Peyer's patch (tissue), 4 donors: Measurements from ENCODE around the gene TM4SF5.

ENCODE experiments used
- POLR2A ChIP-seq, 2 donors: fragments of 450-650 bp; IDR thresholded peaks; one replicate each; pipeline ENCODE4 v1.5.1; 2017; ENCODE audit warnings: antibody characterized with exemption in 2 of 2, mild to moderate bottlenecking in 2 of 2, moderate library complexity in 2 of 2
- TF ChIP-seq, protein P1 (sequence below), 6 experiments: fragments of 450-650 bp in 4 of 6; fragments of 200-600 bp in 2 of 6; sonication (generic) in 1 of 6; IDR thresholded peaks; one replicate each; pipeline ENCODE4 v1.5.1; 2017 to 2019; ENCODE audit warnings: antibody characterized with exemption in 6 of 6, mild to moderate bottlenecking in 3 of 6, moderate library complexity in 1 of 6

DNA sequence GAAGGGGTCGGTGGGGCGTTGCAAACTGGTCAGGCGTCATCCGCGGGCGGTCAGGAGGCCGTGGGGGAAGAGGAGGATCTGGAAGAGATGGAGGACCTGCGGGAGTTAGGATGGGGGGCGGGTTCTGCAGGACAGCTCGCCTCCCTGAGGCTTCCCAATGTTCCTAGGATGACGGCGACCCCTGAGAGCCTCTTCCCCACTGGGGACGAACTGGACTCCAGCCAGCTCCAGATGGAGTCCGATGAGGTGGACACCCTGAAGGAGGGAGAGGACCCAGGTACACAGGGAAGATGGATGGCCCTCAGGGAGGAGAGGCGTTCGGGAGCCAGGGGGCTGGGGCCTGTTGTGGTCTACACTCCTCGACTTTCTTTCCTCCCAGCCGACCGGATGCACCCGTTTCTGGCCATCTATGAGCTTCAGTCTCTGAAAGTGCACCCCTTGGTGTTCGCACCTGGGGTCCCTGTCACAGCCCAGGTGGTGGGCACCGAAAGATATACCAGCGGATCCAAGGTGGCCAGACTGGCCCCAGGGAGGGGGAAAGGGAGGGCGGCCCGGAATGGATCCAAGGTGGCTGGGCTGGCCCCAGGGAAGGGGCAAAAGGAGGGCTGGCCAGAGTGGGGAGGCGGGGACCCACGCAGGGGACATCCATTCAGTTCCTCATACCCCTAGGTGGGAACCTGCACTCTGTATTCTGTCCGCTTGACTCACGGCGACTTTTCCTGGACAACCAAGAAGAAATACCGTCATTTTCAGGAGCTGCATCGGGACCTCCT is 36.1 kb downstream of the TM4SF5 start:
- TF ChIP-seq, protein P1, sequence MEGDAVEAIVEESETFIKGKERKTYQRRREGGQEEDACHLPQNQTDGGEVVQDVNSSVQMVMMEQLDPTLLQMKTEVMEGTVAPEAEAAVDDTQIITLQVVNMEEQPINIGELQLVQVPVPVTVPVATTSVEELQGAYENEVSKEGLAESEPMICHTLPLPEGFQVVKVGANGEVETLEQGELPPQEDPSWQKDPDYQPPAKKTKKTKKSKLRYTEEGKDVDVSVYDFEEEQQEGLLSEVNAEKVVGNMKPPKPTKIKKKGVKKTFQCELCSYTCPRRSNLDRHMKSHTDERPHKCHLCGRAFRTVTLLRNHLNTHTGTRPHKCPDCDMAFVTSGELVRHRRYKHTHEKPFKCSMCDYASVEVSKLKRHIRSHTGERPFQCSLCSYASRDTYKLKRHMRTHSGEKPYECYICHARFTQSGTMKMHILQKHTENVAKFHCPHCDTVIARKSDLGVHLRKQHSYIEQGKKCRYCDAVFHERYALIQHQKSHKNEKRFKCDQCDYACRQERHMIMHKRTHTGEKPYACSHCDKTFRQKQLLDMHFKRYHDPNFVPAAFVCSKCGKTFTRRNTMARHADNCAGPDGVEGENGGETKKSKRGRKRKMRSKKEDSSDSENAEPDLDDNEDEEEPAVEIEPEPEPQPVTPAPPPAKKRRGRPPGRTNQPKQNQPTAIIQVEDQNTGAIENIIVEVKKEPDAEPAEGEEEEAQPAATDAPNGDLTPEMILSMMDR (IDR thresholded peaks at IDR 0.05), result no peak
- no peak for TF ChIP-seq POLR2A (IDR thresholded peaks at IDR 0.05)
